Motor neuron (in vitro differentiated cells): Measurements from ENCODE around the gene SLC44A5. TPM values are rescaled to one million over a fixed set of nuclear protein-coding genes. Genes with fewer than 3 reads are reported as not detected.

Experiments
- ATAC-seq, 8 experiments: fragments of 200-7000 bp; cut with Tn5 transposase; replicated peaks in 6 of 8; 2 replicates each; pipeline ENCODE4 v1.8.0; 2021; ENCODE audit warnings: mild to moderate bottlenecking in 8 of 8, moderate library complexity in 8 of 8
- H3K27ac ChIP-seq, 2 donors: fragments of 250-450 bp; sonication (Bioruptor Pico); 2 replicates each; pipeline ENCODE4 v1.9.0; 2021; ENCODE audit warnings: antibody characterized with exemption in 2 of 2, mild to moderate bottlenecking in 2 of 2, moderate library complexity in 1 of 2
- H3K4me1 ChIP-seq, 2 donors: fragments of 250-450 bp; sonication (Bioruptor Pico); replicated peaks in 1 of 2; 2 replicates each; pipeline ENCODE4 v1.6.1; 2021; ENCODE audit warnings: antibody characterized with exemption in 2 of 2, mild to moderate bottlenecking in 2 of 2, moderate library complexity in 1 of 2
- H3K4me3 ChIP-seq, 5 donors: fragments of 250-450 bp; sonication (Bioruptor Pico); 2 replicates each; pipeline ENCODE4 v1.9.0; 2021; ENCODE audit warnings: antibody characterized with exemption in 5 of 5, mild to moderate bottlenecking in 5 of 5, moderate library complexity in 4 of 5
- WGBS, 10 experiments: fragments of 450-650 bp; shearing (Covaris generic); methylation state at CpG; one replicate each; pipeline ENCODE4 v1.0.0; 2022; 5-methylcytosine and 5-hydroxymethylcytosine counted together
- in situ Hi-C, 9 experiments: fragments of 400-800 bp; cut with MboI; loops; one replicate each; pipeline ENCODE4 v1.15.0; 2021; ENCODE audit warnings: low sequenced_read_pairs in 9 of 9, low pct_unique_long_range_greater_than_20kb in 2 of 9; ENCODE audit not compliant: unreplicated experiment in 9 of 9
- total RNA-seq, 8 experiments: library from RNA; unstranded; fragments of 300-600 nt; gene quantifications; 2 replicates each; pipeline versions ENCODE4 v1.2.3 to v1.2.4, GENCODE V29; 2022

SLC44A5 gene
- total RNA-seq, 8 experiments from 2014 or later = 27.7 to 58.8 (median 52.0) TPM; not detected in 3

DNA sequence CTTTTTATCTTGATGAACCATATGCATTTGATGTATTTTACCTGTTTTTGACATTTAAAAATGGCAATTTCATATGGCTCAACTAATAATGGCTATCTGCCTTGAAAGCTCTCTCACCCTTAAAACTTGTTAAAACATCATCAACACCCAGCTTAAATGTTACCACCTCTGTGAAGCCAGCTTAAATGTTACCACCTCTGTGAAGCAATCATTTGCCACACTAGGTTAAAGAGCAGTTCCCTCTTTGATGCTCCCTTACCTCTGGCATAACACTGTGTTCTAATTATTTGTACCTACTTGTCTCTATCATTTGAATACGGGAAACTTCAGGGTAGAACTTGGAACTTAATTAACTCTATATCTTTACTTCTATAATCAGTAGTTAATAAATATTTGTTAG is 294.7 kb downstream of the SLC44A5 start:
- H3K27ac ChIP-seq = no peak overlapping the region
- in situ Hi-C loops = no loop called here
- H3K4me3 ChIP-seq = no peak overlapping the region
- H3K4me1 ChIP-seq = no peaks in the 10 kb centered on the region
- no peak for ATAC-seq
- WGBS, 10 experiments = 0 to 100% (median 47%) methylated on average over 1 of the region's 1 CpG; no CpG with 5 or more reads in 2 of the 10 experiments

DNA sequence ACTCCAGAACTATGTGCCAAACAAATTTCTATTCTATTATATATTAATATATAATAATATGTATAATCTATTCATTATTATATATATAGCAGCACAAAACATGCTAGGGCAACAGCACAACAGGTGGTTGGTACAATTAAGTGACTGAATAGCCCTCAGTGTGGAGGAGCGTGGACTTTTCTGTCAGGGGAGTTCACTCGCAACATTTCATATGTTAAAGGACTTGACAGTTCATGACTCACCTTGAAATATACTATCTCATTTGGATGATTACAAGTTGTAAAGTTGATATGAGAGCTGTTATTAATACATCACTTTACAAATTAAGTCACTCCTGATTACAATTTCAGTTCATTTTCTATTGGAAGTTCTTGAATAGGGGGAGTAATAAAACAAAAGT is 298.3 kb downstream of the SLC44A5 start:
- no peak overlapping the region for H3K4me3 ChIP-seq
- WGBS, 10 experiments = 10 to 93% (median 77%) methylated on average over 1 to 2 of the region's 2 CpGs; no CpG with 5 or more reads in 2 of the 10 experiments
- peaks cover 2 to 9% of the 10 kb centered on the region in 2 donors for H3K4me1 ChIP-seq
- ATAC-seq = peak in 2 of 8 experiments; percentile 52 to 56
- in situ Hi-C loops = no loop called here
- H3K27ac ChIP-seq = no peak overlapping the region

DNA sequence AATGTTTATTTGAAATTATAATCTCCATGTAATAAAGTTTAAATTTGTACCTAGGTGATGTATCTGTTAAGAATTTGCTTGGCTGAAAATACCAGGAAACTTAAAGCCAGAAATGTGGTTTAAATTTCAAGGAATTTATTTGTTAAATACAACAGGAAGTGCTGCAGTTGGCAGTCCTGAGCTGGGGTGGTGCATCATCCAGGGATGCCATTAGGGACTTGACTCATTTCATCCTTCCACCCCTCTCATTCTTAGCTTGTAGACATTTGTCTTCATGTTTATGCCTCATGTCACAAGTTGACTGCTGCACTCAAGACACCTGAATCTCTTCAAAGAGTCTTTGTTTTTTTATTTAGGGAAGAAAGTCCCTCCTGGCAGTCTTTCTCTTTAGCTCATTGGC is 300.8 kb downstream of the SLC44A5 start:
- Histone ChIP-seq H3K4me1 (peaks cover 2 to 10% of the 10 kb centered on the region in 2 donors), H3K27ac (no peak overlapping the region), H3K4me3 (no peak overlapping the region)
- in situ Hi-C loops = no loop called here
- no peak for ATAC-seq

GRCh38 chr1:75308365-75308764 is 302.5 kb downstream of the SLC44A5 start:
- H3K27ac ChIP-seq = no peak overlapping the region
- no peak for ATAC-seq
- in situ Hi-C loops = no loop called here
- peaks cover 2 to 10% of the 10 kb centered on the region in 2 donors for H3K4me1 ChIP-seq
- WGBS, 10 experiments = 0 to 90% (median 73%) methylated on average over 1 to 2 of the region's 2 CpGs; no CpG with 5 or more reads in 1 of the 10 experiments
- no peak overlapping the region for H3K4me3 ChIP-seq

GRCh38 chr1:75305061-75305460 is 305.9 kb downstream of the SLC44A5 start:
- H3K4me3 ChIP-seq = no peak overlapping the region
- in situ Hi-C loops = no loop called here
- 0 to 100% (median 80%) methylated on average over 1 to 2 of the region's 2 CpGs for WGBS, 10 experiments
- no peak for ATAC-seq
- H3K4me1 ChIP-seq = peaks cover 0 to 10% of the 10 kb centered on the region in 2 donors
- H3K27ac ChIP-seq = no peak overlapping the region

DNA sequence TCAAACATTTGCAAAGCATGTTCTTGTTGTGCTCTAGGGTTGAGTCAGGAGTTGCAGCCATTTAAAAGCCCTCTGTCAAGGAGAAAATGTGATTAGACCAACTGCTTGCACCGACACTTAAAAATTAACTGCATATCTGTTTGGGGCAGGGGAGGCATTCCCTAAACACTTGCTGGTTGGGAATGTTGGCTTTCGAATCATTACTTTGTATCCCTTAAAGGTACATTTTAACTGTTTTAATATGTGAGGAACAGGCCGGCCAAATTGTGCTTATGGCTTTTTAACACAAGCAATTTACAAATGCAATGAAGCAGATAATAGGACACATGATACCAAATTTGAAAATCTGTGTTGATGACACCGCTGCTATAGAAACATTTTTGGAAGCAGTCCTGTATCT is 317.6 kb downstream of the SLC44A5 start:
- 0 to 100% (median 80%) methylated on average over 1 to 4 of the region's 4 CpGs; no CpG with 5 or more reads in 1 of the 10 experiments for WGBS, 10 experiments
- H3K27ac ChIP-seq = no peak overlapping the region
- H3K4me1 ChIP-seq = no peaks in the 10 kb centered on the region
- no peak overlapping the region for H3K4me3 ChIP-seq
- in situ Hi-C loops = no loop called here
- ATAC-seq = no peak

- Histone ChIP-seq H3K4me1 (no peaks in the 10 kb centered on the region), H3K4me3 (no peak overlapping the region), H3K27ac (no peak overlapping the region)
- in situ Hi-C loops = no loop called here
- ATAC-seq = no peak
- WGBS, 10 experiments = 0 to 100% (median 91%) methylated on average over 1 to 3 of the region's 3 CpGs
These were observed 318.9 kb downstream of the SLC44A5 start for GRCh38 chr1:75292013-75292412.

DNA sequence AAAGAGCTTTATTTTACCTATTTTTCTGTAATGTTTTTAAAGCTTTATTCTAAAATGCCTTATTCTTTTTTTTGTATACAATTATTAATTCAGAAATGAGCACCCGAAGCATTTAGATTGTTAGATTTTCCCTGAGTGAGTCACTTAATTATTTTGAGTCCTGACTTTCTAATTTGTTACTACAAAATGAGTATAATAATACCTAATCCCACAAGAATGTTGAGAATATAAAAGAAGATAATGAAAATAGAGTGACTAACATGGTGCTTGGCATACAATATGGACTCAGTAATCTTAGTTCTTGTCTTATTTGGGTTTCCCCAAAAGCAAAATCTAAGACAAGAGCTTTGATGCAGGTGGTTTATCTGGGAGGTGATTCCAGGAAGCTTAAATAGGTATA is 334.5 kb downstream of the SLC44A5 start:
- no peak for ATAC-seq
- Histone ChIP-seq H3K4me3 (no peak overlapping the region), H3K27ac (peak overlapping the region in 1 of 2 donors; percentile 49), H3K4me1 (peaks cover 0 to 27% of the 10 kb centered on the region in 2 donors)
- WGBS, 10 experiments = 7 to 94% (median 65%) methylated on average over 1 of the region's 1 CpG; no CpG with 5 or more reads in 2 of the 10 experiments
- in situ Hi-C loops = no loop called here

- peak overlapping the region in 1 of 2 donors; percentile 49 for H3K27ac ChIP-seq
- in situ Hi-C loops = no loop called here
These were observed 335.3 kb downstream of the SLC44A5 start for GRCh38 chr1:75275631-75276030.

DNA sequence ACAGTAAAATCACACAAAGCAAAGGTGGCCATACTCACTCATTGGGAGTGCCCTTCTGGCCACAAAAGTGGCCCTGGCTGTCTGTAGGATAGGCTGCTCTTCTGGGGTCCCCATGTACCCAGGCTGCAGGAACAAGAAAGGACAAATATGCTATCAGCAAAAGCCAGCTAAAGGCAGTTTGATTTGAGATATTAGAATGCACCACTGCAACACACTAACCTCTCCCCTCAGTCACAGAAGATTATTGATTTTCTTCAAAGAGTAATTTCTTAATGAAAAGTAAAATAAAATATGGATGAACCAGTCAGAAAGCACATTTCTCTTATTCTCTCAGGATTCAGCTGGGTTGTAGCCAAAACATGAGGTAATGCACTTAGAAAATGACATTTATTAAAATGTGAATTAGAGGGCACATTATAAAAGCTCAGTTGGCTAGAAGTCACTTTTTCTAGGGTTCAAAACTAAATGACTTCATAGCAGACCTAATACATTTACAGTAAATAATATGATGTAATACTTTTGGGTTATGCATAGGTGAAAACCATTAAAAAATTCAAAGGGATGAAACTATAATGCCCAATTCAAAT is 335.9 kb downstream of the SLC44A5 start:
- Histone ChIP-seq H3K27ac (peak overlapping the region in 1 of 2 donors; percentile 54), H3K4me3 (no peak overlapping the region), H3K4me1 (peaks cover 0 to 27% of the 10 kb centered on the region in 2 donors)
- ATAC-seq = peak in 5 of 8 experiments; percentile 69 to 93 (median 87)
- in situ Hi-C loops = loop anchor here in 6 of 9 experiments (25.0 kb wide), 1 partner anchor 362 kb away; no protein-coding TSS in a partner anchor

More at GRCh38 chr1:75275631-75276030, 335.3 kb downstream of the SLC44A5 start:
- WGBS, 10 experiments = 0 to 100% (median 57%) methylated on average over 1 of the region's 1 CpG; no CpG with 5 or more reads in 2 of the 10 experiments
- Histone ChIP-seq H3K4me3 (no peak overlapping the region), H3K4me1 (peaks cover 0 to 27% of the 10 kb centered on the region in 2 donors)
- no peak for ATAC-seq

DNA sequence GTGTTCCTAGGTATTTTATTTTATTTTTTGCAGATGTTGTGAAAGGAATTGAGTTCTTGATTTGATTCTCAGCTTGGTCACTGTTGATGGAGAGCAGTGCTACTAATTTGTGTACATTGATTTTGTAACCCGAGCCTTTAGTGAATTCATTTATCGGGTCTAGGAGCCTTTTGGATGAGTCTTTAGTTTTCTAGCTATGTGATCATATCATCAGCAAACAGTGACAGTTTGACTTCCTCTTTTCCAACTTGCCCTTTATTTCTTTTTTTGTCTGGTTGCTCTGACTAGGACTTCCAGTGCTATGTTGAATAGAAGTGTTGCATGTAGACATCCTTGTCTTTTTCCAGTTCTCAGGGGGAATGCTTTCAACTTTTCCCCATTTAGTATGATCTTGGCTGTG is 337.8 kb downstream of the SLC44A5 start:
- in situ Hi-C loops = loop anchor here in 6 of 9 experiments (25.0 kb wide), 1 partner anchor 364 kb away; no protein-coding TSS in a partner anchor
- H3K27ac ChIP-seq = no peak overlapping the region
- H3K4me1 ChIP-seq = peaks cover 0 to 27% of the 10 kb centered on the region in 2 donors
- H3K4me3 ChIP-seq = no peak overlapping the region
- ATAC-seq = no peak
- 9 to 100% (median 91%) methylated on average over 1 to 2 of the region's 2 CpGs; no CpG with 5 or more reads in 1 of the 10 experiments for WGBS, 10 experiments

- Histone ChIP-seq H3K27ac (no peak overlapping the region), H3K4me3 (no peak overlapping the region), H3K4me1 (no peaks in the 10 kb centered on the region)
- in situ Hi-C loops = loop anchor here in 6 of 9 experiments (25.0 kb wide), 1 partner anchor 372 kb away; no protein-coding TSS in a partner anchor
- WGBS, 10 experiments = 0 to 21% (median 0%) methylated on average over 1 to 5 of the region's 6 CpGs
- peak; percentile 45 to 62 (median 55) for ATAC-seq
These were observed 345.1 kb downstream of the SLC44A5 start for GRCh38 chr1:75265792-75266191.

- Histone ChIP-seq H3K4me1 (no peaks in the 10 kb centered on the region), H3K4me3 (no peak overlapping the region), H3K27ac (no peak overlapping the region)
- in situ Hi-C loops = loop anchor here in 6 of 9 experiments (25.0 kb wide), 1 partner anchor 373 kb away; no protein-coding TSS in a partner anchor
- WGBS, 10 experiments = 0 to 100% (median 92%) methylated on average over 1 of the region's 1 CpG; no CpG with 5 or more reads in 1 of the 10 experiments
- no peak for ATAC-seq
These were observed 346.8 kb downstream of the SLC44A5 start for GRCh38 chr1:75264112-75264511.
